GM13976 (cell line): ENCODE results near the gene NPEPL1.

Source experiments
- DNase-seq: peaks from one replicate; pipeline ENCODE4 v3.0.0; 2012; ENCODE audit warnings: low spot score
- in situ Hi-C: fragments of 300-500 bp; cut with MboI; formaldehyde crosslinking; loops from one replicate; pipeline ENCODE4 v1.12.0; 2022; ENCODE audit warnings: low sequenced_read_pairs, mixed read lengths, inconsistent platforms; ENCODE audit not compliant: unreplicated experiment
- TF ChIP-seq, protein P1 (sequence below): IDR thresholded peaks from 2 replicates; pipeline ENCODE4 v1.5.1; 2012; ENCODE audit warnings: borderline replicate concordance, mild to moderate bottlenecking; ENCODE audit not compliant: insufficient read depth; ENCODE audit errors: extremely low read depth, missing control alignments, control extremely low read depth

NPEPL1 gene

DNA sequence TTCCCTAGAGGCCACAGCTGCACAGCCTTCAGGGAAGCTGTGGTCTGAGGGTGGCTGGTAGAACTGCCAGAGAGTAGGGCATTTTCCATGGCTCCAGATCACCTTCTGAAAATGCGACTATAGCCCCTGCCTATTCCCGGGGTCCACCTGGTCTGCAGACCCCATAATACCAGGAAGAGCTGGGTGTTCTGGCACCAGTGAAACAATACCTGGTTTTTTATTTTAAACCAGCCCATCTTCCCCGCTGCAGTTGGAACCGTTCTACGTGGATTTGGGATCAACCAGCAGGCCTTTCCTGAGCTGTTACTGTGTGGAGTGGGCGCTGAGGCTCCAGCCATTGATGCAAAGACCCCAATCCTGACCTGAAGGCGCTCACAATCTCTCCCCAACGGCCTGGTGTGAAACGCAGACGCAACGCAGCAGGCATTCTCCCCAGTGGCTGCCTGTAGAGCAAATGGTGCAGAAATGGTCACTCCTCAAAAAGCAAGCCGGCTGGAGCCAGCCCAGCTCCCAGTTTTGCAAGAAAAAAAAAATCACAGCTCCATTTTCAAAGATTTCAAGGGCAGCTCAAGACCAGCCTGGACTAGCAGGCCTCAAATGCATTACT, 11.3 kb downstream of the NPEPL1 start:
- TF ChIP-seq, protein P1, sequence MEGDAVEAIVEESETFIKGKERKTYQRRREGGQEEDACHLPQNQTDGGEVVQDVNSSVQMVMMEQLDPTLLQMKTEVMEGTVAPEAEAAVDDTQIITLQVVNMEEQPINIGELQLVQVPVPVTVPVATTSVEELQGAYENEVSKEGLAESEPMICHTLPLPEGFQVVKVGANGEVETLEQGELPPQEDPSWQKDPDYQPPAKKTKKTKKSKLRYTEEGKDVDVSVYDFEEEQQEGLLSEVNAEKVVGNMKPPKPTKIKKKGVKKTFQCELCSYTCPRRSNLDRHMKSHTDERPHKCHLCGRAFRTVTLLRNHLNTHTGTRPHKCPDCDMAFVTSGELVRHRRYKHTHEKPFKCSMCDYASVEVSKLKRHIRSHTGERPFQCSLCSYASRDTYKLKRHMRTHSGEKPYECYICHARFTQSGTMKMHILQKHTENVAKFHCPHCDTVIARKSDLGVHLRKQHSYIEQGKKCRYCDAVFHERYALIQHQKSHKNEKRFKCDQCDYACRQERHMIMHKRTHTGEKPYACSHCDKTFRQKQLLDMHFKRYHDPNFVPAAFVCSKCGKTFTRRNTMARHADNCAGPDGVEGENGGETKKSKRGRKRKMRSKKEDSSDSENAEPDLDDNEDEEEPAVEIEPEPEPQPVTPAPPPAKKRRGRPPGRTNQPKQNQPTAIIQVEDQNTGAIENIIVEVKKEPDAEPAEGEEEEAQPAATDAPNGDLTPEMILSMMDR = no peak
- DNase-seq = no peak
- in situ Hi-C loops = no loop called here

DNA sequence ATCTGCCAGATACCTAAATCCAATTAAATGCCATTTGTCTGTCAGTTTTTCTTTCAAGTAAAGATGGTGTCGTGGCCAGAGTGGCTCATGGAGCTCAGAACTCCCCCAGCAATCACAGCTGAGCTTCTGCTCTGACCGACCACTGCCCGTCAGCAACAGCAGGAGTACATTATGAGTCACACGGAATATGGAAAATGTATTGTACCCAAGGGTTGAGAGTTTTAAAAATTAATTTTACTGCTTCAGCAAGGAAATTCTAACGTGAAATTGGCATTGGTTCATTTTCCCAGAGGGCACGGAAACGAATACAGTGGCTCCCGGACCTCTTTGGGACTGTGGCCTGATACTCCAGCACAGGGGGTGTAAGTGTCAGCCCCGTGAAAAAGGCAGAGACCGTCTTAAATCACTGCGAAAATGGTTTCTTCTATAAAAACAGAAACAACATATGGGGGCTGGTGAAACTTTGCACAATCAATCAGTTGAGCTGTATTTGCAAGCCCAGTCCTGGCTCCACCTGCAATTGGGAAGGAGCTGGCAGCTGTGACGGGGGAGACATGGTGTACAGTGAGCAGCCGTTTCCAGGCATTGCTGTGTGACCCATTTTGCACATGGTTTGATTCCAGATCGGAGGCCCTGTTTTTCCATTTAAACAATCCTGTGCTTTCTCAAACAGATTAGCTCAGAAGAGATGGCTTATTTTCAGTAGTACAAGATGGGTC, 12.8 kb downstream of the NPEPL1 start:
- TF ChIP-seq, protein P1 = no peak
- in situ Hi-C loops = no loop called here
- no peak for DNase-seq

DNA sequence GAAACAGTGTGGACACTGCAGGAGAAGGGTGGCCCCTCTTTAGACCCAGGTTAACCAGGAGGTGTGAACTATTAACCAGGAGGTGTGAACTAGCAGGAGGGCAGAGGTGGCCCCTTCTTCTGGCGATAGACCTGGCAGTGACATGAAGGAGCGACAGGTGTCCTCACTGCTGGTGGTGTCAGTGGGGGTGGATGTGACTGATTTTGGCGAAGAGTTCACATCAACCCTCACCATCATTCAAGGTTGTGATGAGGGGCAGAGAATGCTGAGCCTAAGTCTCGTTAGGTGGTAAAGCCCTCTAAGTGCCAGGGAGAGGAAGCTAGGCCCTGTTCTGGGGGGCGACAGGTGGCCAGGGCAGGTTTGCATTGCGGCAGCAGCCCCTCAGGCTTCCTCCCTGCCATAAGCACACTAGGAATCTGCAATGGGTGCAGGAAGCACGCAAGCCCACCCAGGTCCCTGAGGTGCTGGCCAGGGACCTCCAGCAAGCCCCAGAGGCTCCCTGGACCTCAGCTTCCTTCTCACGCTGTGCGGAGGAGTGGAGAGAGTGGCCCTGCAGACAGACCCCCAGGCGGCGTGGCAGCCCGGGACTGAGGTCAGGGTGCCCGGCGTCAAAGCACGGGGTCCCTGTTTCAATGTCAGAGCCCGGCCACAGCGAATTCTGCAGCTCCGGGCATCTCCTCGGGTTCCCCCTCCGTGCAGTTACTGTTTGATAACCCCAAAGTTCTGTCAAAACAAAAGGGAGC, 13.7 kb downstream of the NPEPL1 start:
- in situ Hi-C loops = no loop called here
- no peak for DNase-seq
- TF ChIP-seq, protein P1 = no peak

DNA sequence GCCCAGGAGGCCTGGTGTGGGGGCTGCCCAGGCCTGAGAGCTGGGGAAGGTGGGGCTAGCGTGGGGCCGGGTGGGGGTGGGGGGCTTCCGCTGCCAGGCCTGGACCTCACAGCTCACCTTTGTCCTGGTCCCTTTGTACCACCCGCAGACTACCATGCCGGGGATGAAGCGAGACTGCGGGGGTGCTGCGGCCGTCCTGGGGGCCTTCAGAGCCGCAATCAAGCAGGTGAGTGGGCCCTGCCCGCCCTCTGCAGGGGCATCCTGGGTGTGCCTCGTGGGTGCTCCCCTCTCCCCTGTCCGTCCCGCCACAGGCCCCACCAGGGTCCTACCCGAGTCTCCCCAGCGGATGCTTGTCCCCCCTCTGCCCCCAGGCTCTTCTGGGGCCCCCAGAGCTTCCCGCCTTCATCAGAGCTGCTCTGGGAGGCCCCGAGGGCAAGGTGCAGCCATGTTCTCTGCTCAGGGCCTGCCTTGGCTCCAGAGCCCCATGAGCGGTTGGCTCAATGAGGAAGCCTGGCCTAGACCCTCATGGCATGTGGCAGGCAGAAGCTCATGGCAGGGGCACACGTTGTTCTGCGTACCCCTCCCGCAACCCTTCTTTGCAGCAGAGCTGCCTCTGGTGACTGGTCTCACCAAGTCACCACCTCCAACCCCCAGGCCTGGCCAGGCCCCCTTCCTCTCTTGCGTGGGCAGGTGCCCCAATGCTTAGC, 14.5 kb downstream of the NPEPL1 start:
- in situ Hi-C loops = no loop called here
- DNase-seq = no peak
- TF ChIP-seq, protein P1 = no peak

DNA sequence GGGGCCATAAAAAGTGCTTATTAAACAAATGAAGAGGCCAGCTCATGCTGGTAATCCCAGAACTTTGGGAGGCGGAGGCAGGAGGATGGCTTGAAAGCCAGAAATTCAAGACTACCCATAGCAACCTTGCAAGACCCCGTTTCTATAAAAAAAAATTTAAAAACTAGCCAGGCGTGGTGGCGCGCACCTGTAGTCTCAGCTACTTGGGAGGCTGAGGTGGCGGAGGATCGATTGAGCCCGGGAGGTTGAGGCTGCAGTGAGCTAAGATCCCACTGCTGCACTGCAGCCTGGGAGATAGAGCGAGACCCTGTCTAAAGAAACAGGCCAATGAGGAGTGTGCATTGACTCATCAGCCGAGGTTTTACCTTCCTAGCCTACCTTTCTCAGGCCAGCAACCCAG, 15.2 kb downstream of the NPEPL1 start:
- no peak for DNase-seq
- in situ Hi-C loops = no loop called here
- TF ChIP-seq, protein P1 = no peak

DNA sequence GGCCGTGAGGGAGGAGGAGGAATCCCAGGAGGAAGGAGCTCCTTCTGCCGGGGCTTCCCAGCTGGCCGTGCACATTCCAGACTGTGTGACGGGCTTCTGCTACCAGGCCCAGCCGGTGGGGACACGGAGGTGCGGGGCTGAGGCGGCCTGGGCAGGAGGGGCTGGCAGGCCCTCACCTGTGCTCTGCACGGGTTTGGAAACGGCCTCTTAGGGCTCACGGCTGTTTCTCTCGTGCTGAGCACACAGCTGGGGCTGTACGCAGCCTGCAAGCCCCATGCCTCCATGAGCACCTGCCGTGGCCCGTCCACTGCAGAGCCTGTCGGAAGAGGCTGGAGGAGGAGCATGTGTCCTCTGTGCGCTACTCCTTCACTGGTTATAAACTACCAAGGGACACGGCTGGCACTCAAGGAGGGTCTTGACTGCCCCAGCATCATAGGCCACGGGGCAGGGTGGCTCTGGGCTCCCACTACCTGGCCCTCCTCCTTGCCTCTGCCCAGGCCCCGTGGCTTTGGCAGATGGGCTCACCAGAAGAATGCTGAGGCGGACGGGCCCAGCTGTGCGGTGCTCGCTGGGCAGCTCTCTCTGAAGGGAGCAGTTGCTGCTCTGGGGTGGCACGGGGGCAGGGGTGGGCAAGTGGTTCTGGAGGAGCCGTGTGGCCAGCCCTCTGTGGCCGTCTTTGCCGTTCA, 15.8 kb downstream of the NPEPL1 start:
- in situ Hi-C loops = no loop called here
- no peak for DNase-seq
- TF ChIP-seq, protein P1 = no peak
